H1 (cell line): ENCODE results near the gene HIBADH. TPM values are rescaled to one million over a fixed set of nuclear protein-coding genes. Genes with fewer than 3 reads are reported as not detected.

ENCODE experiments used
- CTCF ChIA-PET: fragments of 300-600 bp; sonication (Branson Sonifier 250); formaldehyde crosslinking; loops from one replicate; lab custom pipeline; 2021; ENCODE audit not compliant: partially characterized antibody; lab: Charles Lee
- POLR2A ChIA-PET: fragments of 300-600 bp; sonication (Branson Sonifier 250); formaldehyde crosslinking; loops from one replicate; lab custom pipeline; 2021; ENCODE audit warnings: inconsistent platforms; ENCODE audit not compliant: partially characterized antibody; lab: Charles Lee
- DNase-seq, 2 experiments: peaks; one replicate each; pipeline versions ENCODE4 v3.0.0 to v3.0.0-alpha.2; 2010 to 2022; ENCODE audit warnings: low spot score in 2 of 2, low read depth in 1 of 2, mixed read lengths in 1 of 2
- FAIRE-seq: peaks from 2 replicates; lab custom pipeline; 2011; peaks lifted over from hg19 to GRCh38; lab: Jason Lieb, UNC
- H2AFZ ChIP-seq: 2 replicates; pipeline ENCODE4 v1.8.1; 2012; ENCODE audit warnings: low read length, inconsistent platforms
- H2AK5ac ChIP-seq: 2 replicates; pipeline ENCODE4 v1.6.1; 2013; ENCODE audit warnings: low read depth, low read length
- H2BK120ac ChIP-seq: replicated peaks from 2 replicates; pipeline ENCODE3; 2013; ENCODE audit warnings: low read depth, low read length, inconsistent platforms
- H2BK12ac ChIP-seq: 2 replicates; pipeline ENCODE4 v1.6.1; 2013; ENCODE audit warnings: low read depth, low read length
- H2BK15ac ChIP-seq: 2 replicates; pipeline ENCODE4 v1.6.1; 2013; ENCODE audit warnings: low read length
- H2BK20ac ChIP-seq: 2 replicates; pipeline ENCODE4 v1.6.1; 2013; ENCODE audit warnings: low read length
- H2BK5ac ChIP-seq: 2 replicates; pipeline ENCODE4 v1.6.1; 2013; ENCODE audit warnings: low read depth, low read length
- H3K14ac ChIP-seq: 2 replicates; pipeline ENCODE4 v1.6.1; 2013; ENCODE audit warnings: inconsistent platforms; ENCODE audit not compliant: insufficient read length
- H3K18ac ChIP-seq: 2 replicates; pipeline ENCODE4 v1.6.1; 2013; ENCODE audit warnings: low read length; ENCODE audit errors: extremely low read depth
- H3K23ac ChIP-seq: 2 replicates; pipeline ENCODE4 v1.6.1; 2013; ENCODE audit warnings: inconsistent platforms; ENCODE audit not compliant: insufficient read length
- H3K23me2 ChIP-seq: 2 replicates; pipeline ENCODE4 v1.6.1; 2013; ENCODE audit warnings: low read depth, low read length
- H3K27ac ChIP-seq: 2 replicates; pipeline ENCODE4 v1.6.1; 2011; ENCODE audit warnings: low read depth, low read length, inconsistent platforms
- H3K27me3 ChIP-seq, 4 experiments: replicated peaks in 1 of 4; 1 replicate in 1 of 4; 2 replicates in 3 of 4; pipeline versions ENCODE4 v1.6.1 to v1.8.1; 2011 to 2013; ENCODE audit warnings: low read length in 3 of 4, mild to moderate bottlenecking in 3 of 4, inconsistent platforms in 2 of 4, mixed read lengths in 2 of 4, moderate library complexity in 1 of 4; ENCODE audit not compliant: control insufficient read depth in 3 of 4, insufficient read depth in 3 of 4; ENCODE audit errors: extremely low read depth in 1 of 4
- H3K36me3 ChIP-seq, 4 experiments: 2 replicates each; pipeline versions ENCODE4 v1.6.1 to v1.8.1; 2011 to 2013; ENCODE audit warnings: mild to moderate bottlenecking in 4 of 4, low read length in 3 of 4, moderate library complexity in 2 of 4, control low read depth in 1 of 4, inconsistent platforms in 1 of 4; ENCODE audit not compliant: insufficient read depth in 4 of 4, control insufficient read depth in 2 of 4
- H3K4ac ChIP-seq: replicated peaks from 2 replicates; pipeline ENCODE3; 2013; ENCODE audit warnings: low read length, low read depth, mixed read lengths, inconsistent platforms; ENCODE audit not compliant: insufficient read length
- H3K4me1 ChIP-seq, 4 experiments: replicated peaks in 1 of 4; 1 replicate in 1 of 4; 2 replicates in 3 of 4; pipeline versions ENCODE4 v1.6.1 to v1.8.1; 2011 to 2013; ENCODE audit warnings: low read length in 3 of 4, inconsistent platforms in 2 of 4, mixed read lengths in 1 of 4; ENCODE audit not compliant: insufficient read depth in 4 of 4, control insufficient read depth in 3 of 4
- H3K4me2 ChIP-seq, 2 experiments: 2 replicates each; pipeline versions ENCODE4 v1.6.1 to v1.8.1; 2011 to 2013; ENCODE audit warnings: low read depth in 2 of 2, low read length in 2 of 2, control low read depth in 1 of 2, inconsistent platforms in 1 of 2, mild to moderate bottlenecking in 1 of 2; ENCODE audit not compliant: insufficient read depth in 1 of 2
- H3K4me3 ChIP-seq, 4 experiments: fragments of 200-600, 300-600 bp in 1 of 4; sonication (generic), shearing (Covaris generic), sonication (Bioruptor Twin) in 1 of 4; 2 replicates each; pipeline versions ENCODE4 v1.5.1 to v1.8.1; 2011 to 2016; ENCODE audit warnings: low read length in 4 of 4, low read depth in 3 of 4, control low read depth in 2 of 4, inconsistent platforms in 2 of 4, mild to moderate bottlenecking in 2 of 4, mixed read lengths in 1 of 4, moderate library complexity in 1 of 4; ENCODE audit not compliant: insufficient read depth in 2 of 4; ENCODE audit errors: extremely low read depth in 1 of 4
- H3K56ac ChIP-seq: replicated peaks from 2 replicates; pipeline ENCODE3; 2013; ENCODE audit warnings: low read depth, mild to moderate bottlenecking, mixed read lengths, low read length, inconsistent platforms; ENCODE audit not compliant: insufficient read length
- H3K79me1 ChIP-seq: 2 replicates; pipeline ENCODE4 v1.6.1; 2013; ENCODE audit warnings: low read depth, low read length, control low read depth
- H3K79me2 ChIP-seq, 2 experiments: 2 replicates each; pipeline versions ENCODE4 v1.6.1 to v1.8.1; 2012 to 2013; ENCODE audit warnings: low read length in 2 of 2, mild to moderate bottlenecking in 2 of 2, inconsistent platforms in 1 of 2; ENCODE audit not compliant: insufficient read depth in 2 of 2, control insufficient read depth in 1 of 2
- H3K9ac ChIP-seq, 4 experiments: replicated peaks in 1 of 4; 1 replicate in 1 of 4; 2 replicates in 3 of 4; pipeline versions ENCODE4 v1.6.1 to v1.8.1; 2011 to 2013; ENCODE audit warnings: low read depth in 3 of 4, low read length in 3 of 4, control low read depth in 2 of 4, mild to moderate bottlenecking in 2 of 4, moderate library complexity in 2 of 4, inconsistent platforms in 1 of 4; ENCODE audit errors: extremely low read depth in 1 of 4
- H3K9me3 ChIP-seq, 2 experiments: 2 replicates each; pipeline versions ENCODE4 v1.6.1 to v1.8.1; 2012 to 2013; ENCODE audit warnings: mild to moderate bottlenecking in 2 of 2, moderate library complexity in 2 of 2, control low read depth in 1 of 2, inconsistent platforms in 1 of 2, low read depth in 1 of 2, low read length in 1 of 2, mixed read lengths in 1 of 2; ENCODE audit not compliant: insufficient read depth in 2 of 2
- H4K20me1 ChIP-seq, 2 experiments: replicated peaks in 1 of 2; 2 replicates each; pipeline versions ENCODE3 to v1.8.1; 2011 to 2013; ENCODE audit warnings: inconsistent platforms in 2 of 2, low read length in 2 of 2, mild to moderate bottlenecking in 1 of 2; ENCODE audit not compliant: insufficient read depth in 2 of 2, control insufficient read depth in 1 of 2
- H4K5ac ChIP-seq: 2 replicates; pipeline ENCODE4 v1.6.1; 2013; ENCODE audit warnings: low read length, low read depth, mixed read lengths, inconsistent platforms; ENCODE audit not compliant: insufficient read length
- H4K8ac ChIP-seq: 2 replicates; pipeline ENCODE4 v1.8.0; 2013; ENCODE audit warnings: mild to moderate bottlenecking, moderate library complexity, low read length, inconsistent platforms; ENCODE audit not compliant: insufficient read depth; ENCODE audit errors: extremely low read depth
- H4K91ac ChIP-seq: replicated peaks from 2 replicates; pipeline ENCODE3; 2013; ENCODE audit warnings: low read length, mixed read lengths, inconsistent platforms; ENCODE audit not compliant: insufficient read length
- CEBPB ChIP-seq: IDR thresholded peaks from 2 replicates; pipeline ENCODE4 v1.6.1; 2012; ENCODE audit warnings: low read depth, low read length
- KDM4A ChIP-seq: IDR thresholded peaks from one replicate; pipeline ENCODE4 v1.7.1; 2012; ENCODE audit warnings: low read depth, mild to moderate bottlenecking, moderate library complexity, low read length, inconsistent platforms; ENCODE audit not compliant: severe bottlenecking
- NANOG ChIP-seq: IDR thresholded peaks from 2 replicates; pipeline ENCODE4 v1.6.1; 2011; ENCODE audit warnings: low read length, low read depth, mild to moderate bottlenecking, inconsistent platforms; ENCODE audit not compliant: insufficient read depth, poor library complexity, severe bottlenecking
- POLR2AphosphoS5 ChIP-seq: IDR thresholded peaks from 2 replicates; pipeline ENCODE4 v1.6.1; 2011; ENCODE audit warnings: low read depth, low read length
- RBBP5 ChIP-seq: IDR thresholded peaks from 2 replicates; pipeline ENCODE4 v1.7.1; 2012; ENCODE audit warnings: low read depth, mild to moderate bottlenecking, inconsistent platforms, low read length, moderate library complexity, borderline replicate concordance
- TAF1 ChIP-seq: IDR thresholded peaks from 2 replicates; pipeline ENCODE4 v1.6.1; 2011; ENCODE audit warnings: mild to moderate bottlenecking, low read depth, low read length
- WGBS, 2 experiments: shearing (Covaris generic) in 1 of 2; methylation state at CpG; one replicate each; pipeline versions ENCODE4 v1.1.6 to v1.1.7; 2013 to 2015; ENCODE audit warnings: low lambda C conversion rate in 2 of 2, mixed read lengths in 2 of 2, inconsistent platforms in 1 of 2, low coverage in 1 of 2, missing lambda C conversion rate in 1 of 2; ENCODE audit not compliant: insufficient replicate concordance in 2 of 2, insufficient coverage in 1 of 2, insufficient read length in 1 of 2; ENCODE audit errors: extremely low coverage in 1 of 2, missing lambda C conversion rate in 1 of 2; 5-methylcytosine and 5-hydroxymethylcytosine counted together
- long read RNA-seq, 2 experiments: library from RNA in 1 of 2; library from capped mRNA in 1 of 2; stranded (forward); transcript quantifications; one replicate each; pipeline ENCODE4 v2.0.0, GENCODE V29; 2021; ENCODE audit warnings: inconsistent platforms in 1 of 2
- polyA minus RNA-seq, 3 experiments: library from RNA; depleted of rRNA, polyadenylated mRNA; stranded (reverse); fragments of >200 nt; gene quantifications; 1 replicate in 2 of 3; 2 replicates in 1 of 3; pipeline ENCODE4 v1.2.3, GENCODE V29; 2011
- polyA plus RNA-seq, 7 experiments: library from polyadenylated mRNA; depleted of rRNA in 3 of 7; stranded (reverse) in 5 of 7; unstranded in 2 of 7; fragments of >200 nt in 5 of 7; fragments of 200-250 nt in 2 of 7; gene quantifications; 1 replicate in 5 of 7; 2 replicates in 1 of 7; 4 replicates in 1 of 7; pipeline versions ENCODE4 v1.2.1 to v1.2.3, GENCODE V29; 2011 to 2013; ENCODE audit warnings: missing spikeins in 2 of 7, mixed read lengths in 2 of 7
- total RNA-seq: library from RNA; stranded (reverse); fragmentation: NEBNext Ultra II Directional; extraction: Animal tissue kit (Norgen Biotek cat#: 25700); gene quantifications from 2 replicates; pipeline ENCODE4 v1.2.1, GENCODE V29; 2021
- TF ChIP-seq, protein P1 (sequence below): IDR thresholded peaks from 2 replicates; pipeline ENCODE4 v1.6.1; 2011; ENCODE audit warnings: low read depth, mild to moderate bottlenecking, low read length; ENCODE audit not compliant: insufficient read depth

The HIBADH gene
- 29.9 and 30.1 TPM in 2 replicates for total RNA-seq
- 28.8 and 39.5 TPM in 2 replicates for polyA plus RNA-seq (2011; rRNA removed)
- polyA plus RNA-seq (2011; cell fraction: cytosol; rRNA removed): 48.5 TPM
- polyA plus RNA-seq (2011; cell fraction: nucleus; rRNA removed): 14.5 TPM
- polyA plus RNA-seq (2012, experiment 1 of 2): 28.1 to 33.2 TPM (median 30.2 TPM) in 4 replicates
- 7.7 TPM for polyA plus RNA-seq (2012, experiment 2 of 2)
- polyA plus RNA-seq (2013, experiment 1 of 2): 23.7 TPM
- polyA plus RNA-seq (2013, experiment 2 of 2): 25.2 TPM
- 20.9 and 32.8 TPM in 2 replicates for polyA minus RNA-seq (2011; rRNA and poly(A)+ RNA removed)
- 13.5 TPM for polyA minus RNA-seq (2011; cell fraction: cytosol; rRNA and poly(A)+ RNA removed)
- 24.1 TPM for polyA minus RNA-seq (2011; cell fraction: nucleus; rRNA and poly(A)+ RNA removed)
- long read RNA-seq, experiment 1, transcript HIBADH-201 (8 exons, 1,990 nt): major isoform, 9 of 32 reads
- long read RNA-seq, experiment 1, partial matches to known transcripts: 13 of 32 reads
- long read RNA-seq, experiment 1, other reads (novel, unspliced or antisense): 10 of 32 reads
- long read RNA-seq, experiment 2, transcript HIBADH-201 (8 exons, 1,990 nt): major isoform, 6 of 14 reads
- long read RNA-seq, experiment 2, partial matches to known transcripts: 4 of 14 reads
- long read RNA-seq, experiment 2, other reads (novel, unspliced or antisense): 4 of 14 reads

- no peaks in the 10 kb centered on the region; a peak in 1 of 7 replicates for H3K27me3 ChIP-seq
- no peak within 1 kb of the TSS for H3K4ac ChIP-seq
- peaks cover 0 to 3% (median 0%) of the 10 kb centered on the region in 4 experiments; a peak in 2 of 7 replicates for H3K4me1 ChIP-seq
- H2AK5ac ChIP-seq: no peak within 1 kb of the TSS
- H3K23ac ChIP-seq: no peak within 1 kb of the TSS
- no peak within 1 kb of the TSS for H2BK20ac ChIP-seq
- no peaks in the 10 kb centered on the region for H4K20me1 ChIP-seq
- no peaks in the 10 kb centered on the region for H3K9me3 ChIP-seq
- no peak within 1 kb of the TSS for H4K91ac ChIP-seq
- peak within 1 kb of the TSS; percentile 99 for H3K18ac ChIP-seq
- peak within 1 kb of the TSS; percentile 63; the same call in 1 of the 2 replicates for H4K8ac ChIP-seq
- peaks cover 2% of the 10 kb centered on the region; the same call in 1 of the 2 replicates for H3K23me2 ChIP-seq
- ChIA-PET POLR2A (interaction anchor here (0.9 kb wide), 1 partner anchor 12 kb away, joined by 3 read pairs; no protein-coding TSS in a partner anchor), CTCF (interaction anchor here (0.6 to 1.5 kb wide), 6 partner anchors 18 to 478 kb away, joined by 3 to 6 read pairs (median 3); no protein-coding TSS in a partner anchor)
- H3K79me2 ChIP-seq: peaks cover 3 to 12% of the 10 kb centered on the region in 2 experiments; a peak in 3 of 4 replicates
- H3K14ac ChIP-seq: no peak within 1 kb of the TSS
- 0 out of 2 replicates have a peak within 1 kb of the TSS, but pooled peaks have one; percentile 60 for H2BK12ac ChIP-seq
- H3K9ac ChIP-seq: peak within 1 kb of the TSS; percentile 28 to 95 (median 90)
- DNase-seq (peak; percentile 93 to 95), FAIRE-seq (peak; percentile 24)
- peak within 1 kb of the TSS; percentile 51 for H3K56ac ChIP-seq
- H3K27ac ChIP-seq: peak within 1 kb of the TSS; percentile 96
- peak within 1 kb of the TSS; percentile 90 to 100 (median 93) for H3K4me3 ChIP-seq
- WGBS, 2 experiments: 1% methylated on average over 66 of the region's 67 CpGs; no CpG with 5 or more reads in 1 of the 2 experiments
- H3K79me1 ChIP-seq: no peaks in the 10 kb centered on the region; the same call in 1 of the 2 replicates
- no peaks in the 10 kb centered on the region for H3K36me3 ChIP-seq
- H2AFZ ChIP-seq: peak within 1 kb of the TSS; percentile 77
- H3K4me2 ChIP-seq: peak within 1 kb of the TSS; percentile 77 to 82
- H2BK120ac ChIP-seq: no peak within 1 kb of the TSS
- H2BK15ac ChIP-seq: peak within 1 kb of the TSS; percentile 88; the same call in 1 of the 2 replicates
- peak within 1 kb of the TSS; percentile 90; the same call in 1 of the 2 replicates for H2BK5ac ChIP-seq
- peak within 1 kb of the TSS; percentile 94 for H4K5ac ChIP-seq
- TF ChIP-seq KDM4A (peak; percentile 97), RBBP5 (peak; percentile 98; the same call in 1 of the 2 replicates), NANOG (no peak), POLR2AphosphoS5 (no peak; the same call in 1 of the 2 replicates), CEBPB (no peak), TAF1 (peak; percentile 65)
- TF ChIP-seq, protein P1, sequence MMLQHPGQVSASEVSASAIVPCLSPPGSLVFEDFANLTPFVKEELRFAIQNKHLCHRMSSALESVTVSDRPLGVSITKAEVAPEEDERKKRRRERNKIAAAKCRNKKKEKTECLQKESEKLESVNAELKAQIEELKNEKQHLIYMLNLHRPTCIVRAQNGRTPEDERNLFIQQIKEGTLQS: no peak
Measured at GRCh38 chr7:27662490-27663205, at the start of gene HIBADH. Gene HIBADH, minus strand, starts transcription at chr7:27662883. Its CDS starts 95 bp downstream, at chr7:27662788.
